HG02938 (cell line): ENCODE data around the gene RNU6-9.

Source experiments
- ATAC-seq: cut with Tn5 transposase; IDR thresholded peaks from one replicate; pipeline ENCODE4 v1.9.1; 2021; ENCODE audit warnings: mild to moderate bottlenecking, moderate library complexity; ENCODE audit not compliant: unreplicated experiment

RNU6-9 gene

DNA sequence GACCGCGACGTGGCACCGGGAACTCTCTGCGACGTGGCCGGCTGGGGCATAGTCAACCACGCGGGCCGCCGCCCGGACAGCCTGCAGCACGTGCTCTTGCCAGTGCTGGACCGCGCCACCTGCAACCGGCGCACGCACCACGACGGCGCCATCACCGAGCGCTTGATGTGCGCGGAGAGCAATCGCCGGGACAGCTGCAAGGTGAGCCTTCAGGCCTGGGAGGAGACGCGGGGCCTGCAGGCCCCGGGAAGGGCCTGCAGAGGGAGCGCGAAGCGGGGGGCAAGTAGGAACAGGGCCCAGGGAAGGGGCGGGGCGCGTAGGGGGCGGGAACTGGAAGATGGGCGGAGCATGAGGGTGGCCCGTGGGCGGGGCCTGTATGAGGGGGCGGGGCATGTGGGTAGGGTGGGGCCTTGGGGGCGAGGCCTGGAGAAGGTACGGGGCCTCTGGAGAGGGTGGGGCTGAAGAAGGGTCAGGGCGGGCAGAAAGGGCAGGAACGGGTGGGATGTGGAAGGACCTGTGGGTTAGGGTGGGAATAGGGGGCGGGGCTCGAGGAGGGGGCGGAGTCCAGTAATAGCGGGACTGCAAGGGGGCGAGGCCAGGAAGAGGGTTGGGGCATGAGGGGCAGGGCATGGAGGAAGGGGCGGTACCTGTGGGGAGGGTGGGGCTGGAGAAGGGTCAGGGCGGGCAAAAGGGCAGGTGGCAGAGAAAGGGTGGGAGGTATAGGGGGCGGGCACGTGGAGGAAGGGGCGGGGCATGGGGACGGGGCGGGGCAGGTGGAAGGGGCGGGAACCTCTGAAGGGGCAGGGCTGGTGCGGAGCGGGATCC, 31.3 kb upstream of the RNU6-9 start:
- ATAC-seq = no peak

DNA sequence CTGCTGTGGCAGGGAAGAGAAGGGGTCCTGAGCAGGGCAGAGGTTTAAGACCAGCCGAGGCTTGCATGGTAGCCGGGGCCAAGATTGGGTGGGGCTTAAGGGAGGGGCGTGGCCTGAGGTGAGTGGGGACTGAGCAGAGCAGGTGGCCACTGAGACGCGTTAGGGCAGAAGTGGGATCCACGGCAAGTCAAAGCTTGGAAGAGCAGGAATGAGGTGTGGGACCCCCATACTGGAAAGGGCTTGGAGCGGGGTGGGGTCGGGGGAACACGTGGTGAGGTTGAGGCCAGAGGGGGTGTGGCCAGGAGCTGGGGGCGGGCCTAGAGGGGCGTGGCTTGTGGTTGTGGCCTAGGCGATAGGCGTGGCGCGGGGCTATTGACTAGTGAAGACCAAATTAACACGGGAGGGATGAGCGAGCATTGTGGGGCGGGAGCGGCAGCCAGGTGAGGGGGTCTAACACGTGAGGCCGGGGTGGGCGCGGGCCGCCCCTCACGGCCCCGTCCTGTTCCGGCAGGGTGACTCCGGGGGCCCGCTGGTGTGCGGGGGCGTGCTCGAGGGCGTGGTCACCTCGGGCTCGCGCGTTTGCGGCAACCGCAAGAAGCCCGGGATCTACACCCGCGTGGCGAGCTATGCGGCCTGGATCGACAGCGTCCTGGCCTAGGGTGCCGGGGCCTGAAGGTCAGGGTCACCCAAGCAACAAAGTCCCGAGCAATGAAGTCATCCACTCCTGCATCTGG, 30.5 kb upstream of the RNU6-9 start:
- ATAC-seq = no peak

DNA sequence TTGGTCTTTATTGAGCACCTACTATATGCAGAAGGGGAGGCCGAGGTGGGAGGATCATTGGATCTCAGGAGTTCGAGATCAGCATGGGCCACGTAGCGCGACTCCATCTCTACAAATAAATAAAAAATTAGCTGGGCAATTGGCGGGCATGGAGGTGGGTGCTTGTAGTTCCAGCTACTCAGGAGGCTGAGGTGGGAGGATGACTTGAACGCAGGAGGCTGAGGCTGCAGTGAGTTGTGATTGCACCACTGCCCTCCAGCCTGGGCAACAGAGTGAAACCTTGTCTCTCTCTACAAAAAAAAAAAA, 30.0 kb upstream of the RNU6-9 start:
- ATAC-seq = no peak

DNA sequence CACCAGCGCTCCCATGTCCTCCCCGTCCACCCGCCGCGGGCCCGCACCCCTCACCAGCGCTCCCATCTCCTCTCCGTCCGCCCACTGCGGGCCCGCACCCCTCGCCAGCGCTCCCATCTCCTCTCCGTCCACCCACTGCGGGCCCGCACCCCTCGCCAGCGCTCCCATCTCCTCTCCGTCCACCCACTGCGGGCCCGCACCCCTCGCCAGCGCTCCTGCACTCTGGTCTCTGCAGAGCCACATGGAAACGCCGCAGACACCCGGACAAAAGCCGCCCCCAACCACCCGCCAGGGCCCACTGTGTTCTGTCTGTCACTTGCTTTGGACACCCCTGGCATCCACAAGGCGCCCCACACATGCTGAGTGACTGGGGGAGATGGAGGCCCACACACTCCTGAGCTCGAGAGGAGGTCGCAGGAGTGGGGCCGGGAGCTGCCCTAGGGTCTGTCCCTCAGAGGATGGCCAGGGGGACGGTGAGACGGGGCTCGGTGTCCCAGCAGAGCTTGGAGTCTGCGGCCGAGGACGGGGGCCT, 26.4 kb upstream of the RNU6-9 start:
- no peak for ATAC-seq

DNA sequence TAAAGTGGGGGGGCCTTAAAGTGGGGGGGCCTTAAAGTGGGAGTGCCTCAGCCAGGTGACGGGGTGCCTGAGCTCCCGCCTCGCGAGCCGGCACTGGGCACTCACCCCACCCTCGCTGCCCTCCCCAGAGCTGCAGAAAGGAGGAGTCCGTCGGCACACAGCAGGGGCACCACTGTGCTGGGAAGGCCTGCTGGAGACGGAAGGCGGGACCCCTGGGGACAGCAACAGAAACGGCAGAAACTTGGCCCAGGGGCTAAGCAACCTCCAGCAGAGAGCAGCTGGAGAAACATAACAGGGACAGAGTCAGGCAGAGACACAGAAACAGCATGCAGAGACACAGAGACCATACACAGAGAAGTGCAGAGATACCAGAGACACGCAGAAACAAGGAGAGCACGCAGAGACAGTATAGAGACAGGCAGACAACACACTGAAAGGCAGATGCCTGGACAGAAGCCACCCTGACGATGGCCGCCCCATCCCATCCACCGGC, 25.9 kb upstream of the RNU6-9 start:
- no peak for ATAC-seq

DNA sequence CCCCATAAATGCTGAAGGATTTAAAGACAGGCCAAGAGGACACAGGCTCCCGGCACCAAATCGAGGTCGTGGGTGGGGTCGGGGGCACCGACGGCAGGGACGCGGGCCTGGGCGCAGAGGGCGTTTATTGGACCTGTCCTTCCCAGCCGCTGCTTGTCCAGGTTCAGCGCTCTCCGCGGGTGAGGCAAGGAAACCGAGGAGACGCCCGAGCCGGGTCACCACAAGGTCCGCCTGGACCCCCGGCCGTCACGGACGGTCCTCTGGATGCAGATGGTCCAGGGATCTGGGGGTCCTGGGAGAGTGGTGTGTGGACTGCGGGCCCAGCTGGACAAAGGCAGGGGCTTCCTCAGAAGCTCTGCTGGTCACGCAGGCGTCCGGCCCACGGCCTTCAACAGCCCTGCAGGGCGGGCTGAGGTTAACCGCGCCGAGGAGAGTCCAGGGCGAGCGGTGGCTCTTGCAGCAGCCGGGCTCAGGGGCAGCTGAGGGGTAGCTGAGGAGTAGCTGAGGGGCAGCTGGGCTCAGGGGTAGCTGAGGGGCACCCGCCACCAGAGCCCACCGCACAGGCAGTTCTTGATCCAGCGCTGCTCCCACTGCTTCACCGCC, 25.3 kb upstream of the RNU6-9 start:
- no peak for ATAC-seq

DNA sequence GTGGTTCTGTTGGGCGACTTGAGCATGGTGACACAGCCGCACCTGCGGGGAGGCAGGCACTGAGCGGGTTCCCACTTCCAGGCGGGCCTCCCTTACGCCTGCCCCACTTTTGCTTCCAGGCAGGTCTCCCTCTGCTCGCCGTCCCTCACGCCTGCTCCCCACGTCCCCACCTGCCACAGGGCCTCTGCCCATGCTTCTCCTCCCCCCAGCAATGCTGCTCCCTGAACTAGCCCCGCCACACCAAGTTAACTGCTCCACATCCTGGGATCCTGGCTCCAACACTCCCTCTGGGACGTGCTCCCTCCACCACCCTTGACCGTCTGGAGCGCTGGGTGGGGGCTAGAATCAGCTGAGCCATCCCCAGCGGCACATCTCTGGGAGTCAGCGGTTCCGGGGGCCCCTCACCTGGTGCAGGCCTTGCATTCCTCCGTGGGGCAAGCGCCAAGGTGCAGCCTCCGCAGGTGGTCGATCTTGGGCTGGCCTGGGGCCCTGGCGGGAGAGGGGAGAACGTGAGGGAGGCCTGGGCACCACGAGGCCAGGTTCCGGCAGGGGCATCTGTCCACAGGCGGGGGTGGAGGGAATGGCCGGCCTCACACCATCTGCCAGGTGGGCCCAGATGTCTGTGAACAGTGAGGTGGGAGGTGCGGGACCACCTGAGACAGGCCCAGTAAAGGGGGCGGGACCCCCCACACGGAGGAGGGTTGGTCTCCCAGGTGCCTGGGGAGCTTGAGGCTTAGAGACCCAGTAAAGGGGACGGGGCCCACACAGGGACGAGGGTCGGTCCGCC, 24.6 kb upstream of the RNU6-9 start:
- no peak for ATAC-seq

DNA sequence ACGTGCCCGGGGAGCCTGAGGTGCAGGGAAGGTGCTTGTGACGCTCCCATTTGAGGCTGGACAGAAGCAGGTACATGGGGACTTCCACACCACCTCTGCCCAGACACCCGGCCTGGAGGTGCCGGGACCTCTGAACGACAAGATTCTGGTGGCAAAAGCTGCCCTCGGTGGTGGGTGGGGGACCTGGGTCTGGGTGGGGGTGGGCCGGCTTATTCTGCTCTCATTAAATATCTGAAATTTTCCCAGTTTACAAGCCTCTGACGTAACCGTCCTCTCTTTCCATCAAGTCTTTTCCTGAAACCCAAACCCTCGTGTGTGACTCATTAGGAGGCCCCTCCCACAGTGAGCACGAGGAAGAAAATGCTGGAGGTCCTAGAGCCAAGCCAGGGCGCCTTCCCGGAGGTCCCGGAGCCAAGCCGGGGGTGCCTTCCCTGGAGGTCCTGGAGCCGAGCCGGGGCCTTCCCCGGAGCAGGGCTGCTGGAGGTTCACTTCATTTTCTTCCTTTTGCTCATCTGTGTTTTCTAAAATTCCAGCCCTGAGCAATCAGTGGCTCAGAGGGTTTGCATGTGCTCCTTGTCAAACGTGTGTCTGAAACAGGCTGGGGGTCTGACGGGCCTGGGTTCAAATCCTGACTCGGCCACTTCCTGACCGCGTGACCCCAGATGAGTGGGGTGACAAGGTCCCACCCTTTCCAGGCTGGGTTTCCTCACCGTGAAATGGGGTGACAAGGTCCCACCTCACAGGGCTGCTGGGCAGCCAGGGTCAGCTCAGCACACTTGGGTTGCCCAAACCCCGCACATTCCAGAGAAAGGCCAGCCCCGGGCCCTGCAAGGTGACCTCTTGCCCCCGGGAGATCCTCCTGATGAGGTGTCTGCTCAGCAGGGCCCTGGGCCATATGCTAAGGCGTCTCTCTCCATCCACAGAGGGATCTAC, 23.8 kb upstream of the RNU6-9 start:
- ATAC-seq = no peak

DNA sequence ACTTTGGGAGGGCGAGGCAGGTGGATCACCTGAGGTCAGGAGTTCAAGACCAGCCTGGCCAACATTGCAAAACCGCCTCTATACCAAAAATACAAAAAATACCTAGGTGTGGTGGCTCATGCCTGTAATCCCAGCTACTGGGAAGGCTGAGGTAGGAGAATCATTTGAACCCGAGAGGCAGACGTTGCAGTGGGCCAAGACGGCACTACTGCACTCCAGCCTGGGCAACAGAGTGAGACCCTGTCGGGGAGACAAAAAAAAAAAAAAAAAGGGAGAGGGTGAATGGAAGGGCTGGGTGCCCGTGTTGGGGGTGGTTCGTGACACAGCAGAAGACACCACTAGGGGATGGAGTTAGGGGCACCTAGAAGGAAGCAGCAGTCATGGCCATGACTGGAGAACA, 23.0 kb upstream of the RNU6-9 start:
- ATAC-seq = no peak

DNA sequence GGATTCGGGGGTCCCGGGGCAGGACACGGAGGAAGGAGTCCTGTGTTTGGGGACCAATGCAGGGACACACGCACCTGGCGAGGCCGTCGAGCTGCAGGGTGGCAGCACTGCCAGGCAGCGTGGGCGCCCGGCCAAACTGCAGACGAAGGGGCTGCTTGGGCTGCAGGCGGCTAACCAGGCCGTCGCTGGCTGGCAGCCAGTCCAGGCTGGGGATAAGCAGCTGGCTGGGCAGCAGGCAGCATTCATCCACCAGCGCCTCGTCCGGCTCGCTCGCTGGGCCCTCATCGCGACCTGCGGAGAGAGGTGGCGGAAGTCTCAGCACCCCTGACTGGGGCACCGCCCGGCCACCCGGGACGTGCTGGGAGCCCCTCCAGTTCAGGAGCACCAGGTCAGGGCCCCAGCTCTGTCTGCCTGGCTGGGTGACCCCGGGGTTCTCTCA, 22.3 kb upstream of the RNU6-9 start:
- no peak for ATAC-seq

DNA sequence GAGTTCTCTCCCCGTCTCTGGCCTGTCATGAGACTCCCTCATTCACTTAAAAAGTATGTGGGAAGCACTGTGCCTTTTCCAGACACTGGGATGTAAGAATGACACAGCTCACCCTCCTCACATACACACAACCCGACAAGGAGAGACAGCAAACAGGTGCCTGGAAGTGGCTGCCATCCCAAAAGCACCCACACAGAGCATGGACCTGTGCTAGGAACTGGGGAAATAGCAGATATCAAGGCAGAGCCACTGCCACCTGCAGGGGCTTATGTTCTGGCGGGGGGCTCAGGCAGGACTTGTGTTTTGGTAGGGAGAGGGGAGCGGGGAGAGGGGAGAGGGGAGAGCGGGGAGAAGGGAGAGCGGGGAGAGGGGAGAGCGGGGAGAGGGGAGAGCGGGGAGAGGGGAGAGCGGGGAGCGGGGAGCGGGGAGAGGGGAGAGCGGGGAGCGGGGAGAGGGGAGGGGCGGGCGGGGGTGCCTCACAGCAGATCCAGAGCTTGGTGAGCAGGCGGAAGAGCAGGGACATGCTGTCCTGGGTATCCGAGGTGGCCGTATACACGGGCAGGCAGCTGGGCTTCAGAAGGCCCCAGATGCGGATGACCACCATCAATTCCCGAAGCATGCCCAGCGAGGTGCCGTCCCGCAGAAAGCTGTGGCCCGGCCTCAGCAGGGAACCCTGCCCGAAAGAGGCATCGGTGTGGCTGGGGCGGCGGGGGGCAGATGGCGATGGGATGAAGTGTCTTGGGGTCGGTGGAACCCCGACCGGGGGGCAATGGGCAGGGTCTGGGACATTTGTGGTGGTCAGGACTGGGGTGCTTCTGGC, 21.6 kb upstream of the RNU6-9 start:
- no peak for ATAC-seq

DNA sequence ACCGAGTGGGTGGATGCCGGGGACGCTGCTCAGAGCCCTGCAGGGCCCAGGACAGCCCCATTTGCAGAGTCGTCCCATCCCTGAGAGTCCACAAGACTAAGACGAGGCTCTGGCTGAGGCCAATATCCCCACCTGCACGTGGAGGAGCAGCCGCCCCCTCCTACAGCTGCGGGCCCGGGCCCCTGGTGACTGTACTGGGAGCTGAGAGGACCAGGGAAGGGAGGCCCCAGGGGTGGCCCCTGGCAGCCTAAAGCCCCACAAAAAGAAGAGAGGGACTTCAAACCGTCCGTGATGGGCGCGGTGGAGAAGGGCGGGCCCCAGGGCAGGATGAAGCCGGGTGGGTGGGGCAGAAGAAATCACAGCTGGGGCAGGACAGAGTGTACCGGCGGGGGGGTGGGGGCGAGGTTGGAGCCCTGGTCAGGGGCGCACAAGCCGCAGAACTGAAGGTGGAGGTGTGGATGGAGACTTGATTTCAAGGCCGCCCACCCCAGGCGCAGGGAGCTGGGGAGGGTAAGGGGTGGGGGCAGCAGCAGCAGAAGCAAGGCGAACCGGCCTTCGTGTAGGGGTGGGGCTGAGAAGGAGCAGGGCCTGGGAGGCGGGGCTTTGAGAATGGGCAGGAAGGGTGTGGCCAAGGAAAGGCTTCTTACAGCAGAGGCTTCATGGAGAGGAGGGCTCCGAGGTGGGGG, 20.9 kb upstream of the RNU6-9 start:
- no peak for ATAC-seq

DNA sequence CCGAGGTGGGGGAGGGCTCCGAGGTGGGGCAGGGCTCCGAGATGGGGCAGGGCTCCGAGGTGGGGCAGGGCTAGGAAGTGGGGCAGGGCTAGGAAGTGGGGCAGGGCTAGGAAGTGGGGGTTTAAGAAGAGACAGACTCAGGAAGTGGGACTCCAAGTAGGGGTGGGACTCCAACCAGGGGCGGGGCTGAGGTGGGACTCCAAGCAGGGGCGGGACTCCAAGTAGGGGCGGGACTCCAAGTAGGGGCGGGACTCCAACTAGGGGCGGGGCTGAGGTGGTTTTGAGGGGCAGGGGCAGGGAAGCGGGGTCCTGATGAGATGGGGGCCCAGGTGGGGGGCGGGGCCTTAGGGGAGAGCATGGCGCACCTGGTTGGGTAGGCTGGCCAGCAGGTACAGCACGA, 20.2 kb upstream of the RNU6-9 start:
- no peak for ATAC-seq

DNA sequence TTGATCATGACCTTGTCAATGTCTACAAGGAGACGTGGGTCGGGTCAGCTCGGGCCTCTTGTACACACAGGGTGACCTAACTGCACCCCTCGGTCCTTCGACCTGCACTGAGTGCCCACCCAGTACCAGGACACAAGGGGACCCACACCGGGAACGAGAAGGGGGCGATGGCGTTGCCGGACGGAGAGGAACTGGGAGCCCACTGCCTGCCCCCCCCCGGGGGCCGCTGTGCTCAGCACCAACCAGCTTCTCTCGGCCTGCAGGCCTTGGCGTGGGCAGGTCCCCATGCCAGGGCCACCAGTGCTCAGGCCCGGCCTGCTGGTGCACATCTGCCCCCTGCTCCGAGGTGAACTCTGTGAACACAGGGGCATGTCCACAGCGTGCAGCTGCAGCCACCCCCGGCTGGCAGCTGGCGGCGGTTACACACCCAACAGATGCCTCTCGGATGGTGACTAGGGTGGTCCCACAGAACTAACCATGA, 19.7 kb upstream of the RNU6-9 start:
- no peak for ATAC-seq

DNA sequence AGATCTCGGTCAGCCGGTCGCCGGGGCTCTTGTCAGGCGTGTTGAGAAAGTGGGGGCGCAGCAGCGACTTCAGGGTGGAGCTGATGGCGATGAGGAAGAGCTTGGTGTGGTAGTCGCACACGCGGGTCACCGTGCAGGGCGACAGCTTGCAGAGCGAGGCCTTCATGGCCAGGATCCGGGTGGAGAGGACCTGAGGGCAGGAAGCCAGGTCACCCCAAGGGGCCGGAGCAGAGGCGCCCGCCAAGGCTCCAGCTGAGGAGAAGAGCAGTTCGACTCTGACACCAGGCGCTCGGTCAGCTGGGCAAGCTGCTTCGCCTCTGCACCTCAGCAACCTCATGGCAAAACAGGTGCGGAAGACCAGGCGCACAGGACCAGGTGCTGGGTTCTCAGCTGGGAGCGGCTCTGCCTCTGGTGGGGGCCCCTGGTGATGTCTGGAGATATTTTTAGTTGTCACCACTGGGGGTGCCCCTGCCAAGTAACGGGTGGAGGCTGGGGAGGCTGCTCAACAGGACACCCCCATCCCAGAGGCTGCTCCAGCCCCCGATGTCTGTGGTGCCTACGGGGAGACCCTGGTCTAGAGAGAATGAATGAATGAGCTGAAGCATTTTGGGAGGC, 17.9 kb upstream of the RNU6-9 start:
- ATAC-seq = no peak

DNA sequence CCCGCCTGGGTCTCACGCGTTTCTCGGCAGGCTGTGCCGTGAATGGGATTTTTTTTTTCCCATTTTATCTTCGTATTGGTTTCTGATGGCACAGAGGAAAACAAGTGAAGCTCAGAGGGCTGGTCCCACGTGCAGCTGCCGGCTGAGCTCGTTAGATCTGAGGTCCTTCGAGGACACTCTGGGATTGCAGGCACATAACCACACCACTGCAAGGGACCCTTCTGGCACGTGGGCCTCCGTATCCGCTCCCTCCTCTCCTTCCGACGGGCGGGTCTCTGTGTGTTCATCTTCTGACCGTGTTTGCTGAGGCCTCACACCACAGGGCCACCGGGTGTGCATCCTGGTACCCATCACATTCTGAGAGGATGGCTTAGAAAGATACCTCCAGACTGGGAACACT, 17.2 kb upstream of the RNU6-9 start:
- no peak for ATAC-seq

DNA sequence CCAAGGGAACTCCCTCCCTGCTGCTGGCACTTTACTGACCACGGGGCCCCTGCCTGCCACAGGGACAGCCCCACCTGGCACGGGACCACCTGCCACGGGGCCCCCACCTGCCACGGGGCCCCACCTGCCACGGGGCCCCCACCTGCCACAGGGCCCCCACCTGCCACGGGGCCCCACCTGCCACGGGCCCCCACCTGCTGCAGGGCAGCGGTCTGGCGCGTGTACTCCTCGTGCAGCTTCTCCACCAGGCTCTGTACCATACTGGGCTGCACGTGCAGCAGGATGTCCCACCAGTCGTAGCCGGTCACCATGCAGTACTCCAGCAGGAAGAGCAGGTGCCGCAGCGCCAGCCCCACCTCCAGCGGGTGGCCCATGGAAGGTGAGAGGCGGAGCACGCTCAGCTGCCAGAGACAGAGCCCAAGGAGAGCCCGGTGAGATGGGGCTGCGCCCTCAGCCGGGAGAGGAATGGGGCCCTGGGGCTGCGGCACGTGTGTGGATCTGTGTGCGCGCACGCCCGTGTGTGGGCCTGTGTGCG, 16.4 kb upstream of the RNU6-9 start:
- ATAC-seq = no peak
